Measurements from ENCODE around the gene NOL8.

NOL8 gene

GRCh38 chr9:92275541-92275940, 49.6 kb downstream of the NOL8 start:
- DNase-seq (ENCODE audit: insufficient read length, low spot score) (no peak), FAIRE-seq (no peak)

- DNase-seq (ENCODE audit: insufficient read length, low spot score), result no peak
- FAIRE-seq, result no peak
Measured at GRCh38 chr9:92270511-92270910, 54.6 kb downstream of the NOL8 start.

GRCh38 chr9:92266486-92266885, 58.7 kb downstream of the NOL8 start:
- DNase-seq (ENCODE audit: insufficient read length, low spot score) (no peak), FAIRE-seq (no peak)

- DNase-seq (ENCODE audit: insufficient read length, low spot score), result no peak
- no peak for FAIRE-seq
Measured at GRCh38 chr9:92265154-92265553, 60.0 kb downstream of the NOL8 start.

GRCh38 chr9:92263131-92263530, 62.0 kb downstream of the NOL8 start:
- FAIRE-seq, result no peak
- no peak for DNase-seq (ENCODE audit: insufficient read length, low spot score)

- DNase-seq (ENCODE audit: insufficient read length, low spot score) (no peak), FAIRE-seq (no peak)
Measured at GRCh38 chr9:92257327-92257726, 67.8 kb downstream of the NOL8 start.

GRCh38 chr9:92254381-92255337, 70.5 kb downstream of the NOL8 start:
- no peak for DNase-seq (ENCODE audit: insufficient read length, low spot score)
- no peak for FAIRE-seq

- FAIRE-seq (no peak), DNase-seq (ENCODE audit: insufficient read length, low spot score) (no peak)
Measured at GRCh38 chr9:92253656-92254055, 71.5 kb downstream of the NOL8 start.

- no peak for FAIRE-seq
- no peak for DNase-seq (ENCODE audit: insufficient read length, low spot score)
Measured at GRCh38 chr9:92247981-92248380, 77.2 kb downstream of the NOL8 start.

All from GM19239 (cell line).